HG03378 (cell line): Measurements from ENCODE around the gene TNIP2.
"Not testable (repeated sequence)": the region's sequence is repeated elsewhere in the genome, so short reads cannot be mapped to it uniquely, and the experiment has no call there.

Experiments used
- ATAC-seq: cut with Tn5 transposase; IDR thresholded peaks from one replicate; pipeline ENCODE4 v1.9.1; 2021; ENCODE audit warnings: mild to moderate bottlenecking, moderate library complexity; ENCODE audit not compliant: unreplicated experiment

Gene TNIP2

GRCh38 chr4:2771264-2771663 lies 15.1 kb upstream of the TNIP2 start:
- no peak for ATAC-seq

GRCh38 chr4:2768921-2769336 lies 12.8 kb upstream of the TNIP2 start:
- no peak for ATAC-seq

- no peak for ATAC-seq
Measured at GRCh38 chr4:2768124-2768523, 12.0 kb upstream of the TNIP2 start.

GRCh38 chr4:2767705-2768074 lies 11.6 kb upstream of the TNIP2 start:
- ATAC-seq, result no peak

- ATAC-seq, result no peak
Measured at GRCh38 chr4:2767046-2767704, 11.0 kb upstream of the TNIP2 start.

- ATAC-seq, result no peak
Measured at GRCh38 chr4:2765832-2766526, 9.8 kb upstream of the TNIP2 start.

- ATAC-seq, result peak; percentile 7
Measured at GRCh38 chr4:2763511-2763967, 7.4 kb upstream of the TNIP2 start.

- not testable (repeated sequence) for ATAC-seq
Measured at GRCh38 chr4:2762486-2763370, 6.6 kb upstream of the TNIP2 start.

- no peak for ATAC-seq
Measured at GRCh38 chr4:2762048-2762447, 5.9 kb upstream of the TNIP2 start.

- no peak for ATAC-seq
Measured at GRCh38 chr4:2761035-2761923, 5.1 kb upstream of the TNIP2 start.

- no peak for ATAC-seq
Measured at GRCh38 chr4:2757426-2757825, 1.3 kb upstream of the TNIP2 start.

- ATAC-seq, result no peak
Measured at GRCh38 chr4:2756691-2757350, 685 bp upstream of the TNIP2 start.

GRCh38 chr4:2754848-2755819 lies 1.0 kb downstream of the TNIP2 start:
- no peak for ATAC-seq

GRCh38 chr4:2753436-2753835 lies 2.7 kb downstream of the TNIP2 start:
- ATAC-seq, result no peak

GRCh38 chr4:2750719-2751605 lies 5.2 kb downstream of the TNIP2 start:
- no peak for ATAC-seq

GRCh38 chr4:2746891-2747695 lies 9.0 kb downstream of the TNIP2 start:
- no peak for ATAC-seq
